H1 (cell line): ENCODE measurements around the gene PDK1. TPM values are rescaled to one million over a fixed set of nuclear protein-coding genes. Genes with fewer than 3 reads are reported as not detected.

Experiments
- CTCF ChIA-PET: fragments of 300-600 bp; sonication (Branson Sonifier 250); formaldehyde crosslinking; loops from one replicate; lab custom pipeline; 2021; ENCODE audit not compliant: partially characterized antibody; lab: Charles Lee
- POLR2A ChIA-PET: fragments of 300-600 bp; sonication (Branson Sonifier 250); formaldehyde crosslinking; loops from one replicate; lab custom pipeline; 2021; ENCODE audit warnings: inconsistent platforms; ENCODE audit not compliant: partially characterized antibody; lab: Charles Lee
- DNase-seq, 2 experiments: peaks; one replicate each; pipeline versions ENCODE4 v3.0.0 to v3.0.0-alpha.2; 2010 to 2022; ENCODE audit warnings: low spot score in 2 of 2, low read depth in 1 of 2, mixed read lengths in 1 of 2
- FAIRE-seq: peaks from 2 replicates; lab custom pipeline; 2011; peaks lifted over from hg19 to GRCh38; lab: Jason Lieb, UNC
- H2AFZ ChIP-seq: 2 replicates; pipeline ENCODE4 v1.8.1; 2012; ENCODE audit warnings: low read length, inconsistent platforms
- H2AK5ac ChIP-seq: 2 replicates; pipeline ENCODE4 v1.6.1; 2013; ENCODE audit warnings: low read depth, low read length
- H2BK120ac ChIP-seq: replicated peaks from 2 replicates; pipeline ENCODE3; 2013; ENCODE audit warnings: low read depth, low read length, inconsistent platforms
- H2BK12ac ChIP-seq: 2 replicates; pipeline ENCODE4 v1.6.1; 2013; ENCODE audit warnings: low read depth, low read length
- H2BK15ac ChIP-seq: 2 replicates; pipeline ENCODE4 v1.6.1; 2013; ENCODE audit warnings: low read length
- H2BK20ac ChIP-seq: 2 replicates; pipeline ENCODE4 v1.6.1; 2013; ENCODE audit warnings: low read length
- H2BK5ac ChIP-seq: 2 replicates; pipeline ENCODE4 v1.6.1; 2013; ENCODE audit warnings: low read depth, low read length
- H3K14ac ChIP-seq: 2 replicates; pipeline ENCODE4 v1.6.1; 2013; ENCODE audit warnings: inconsistent platforms; ENCODE audit not compliant: insufficient read length
- H3K18ac ChIP-seq: 2 replicates; pipeline ENCODE4 v1.6.1; 2013; ENCODE audit warnings: low read length; ENCODE audit errors: extremely low read depth
- H3K23ac ChIP-seq: 2 replicates; pipeline ENCODE4 v1.6.1; 2013; ENCODE audit warnings: inconsistent platforms; ENCODE audit not compliant: insufficient read length
- H3K23me2 ChIP-seq: 2 replicates; pipeline ENCODE4 v1.6.1; 2013; ENCODE audit warnings: low read depth, low read length
- H3K27ac ChIP-seq: 2 replicates; pipeline ENCODE4 v1.6.1; 2011; ENCODE audit warnings: low read depth, low read length, inconsistent platforms
- H3K27me3 ChIP-seq, 4 experiments: replicated peaks in 1 of 4; 1 replicate in 1 of 4; 2 replicates in 3 of 4; pipeline versions ENCODE4 v1.6.1 to v1.8.1; 2011 to 2013; ENCODE audit warnings: low read length in 3 of 4, mild to moderate bottlenecking in 3 of 4, inconsistent platforms in 2 of 4, mixed read lengths in 2 of 4, moderate library complexity in 1 of 4; ENCODE audit not compliant: control insufficient read depth in 3 of 4, insufficient read depth in 3 of 4; ENCODE audit errors: extremely low read depth in 1 of 4
- H3K36me3 ChIP-seq, 4 experiments: 2 replicates each; pipeline versions ENCODE4 v1.6.1 to v1.8.1; 2011 to 2013; ENCODE audit warnings: mild to moderate bottlenecking in 4 of 4, low read length in 3 of 4, moderate library complexity in 2 of 4, control low read depth in 1 of 4, inconsistent platforms in 1 of 4; ENCODE audit not compliant: insufficient read depth in 4 of 4, control insufficient read depth in 2 of 4
- H3K4ac ChIP-seq: replicated peaks from 2 replicates; pipeline ENCODE3; 2013; ENCODE audit warnings: low read length, low read depth, mixed read lengths, inconsistent platforms; ENCODE audit not compliant: insufficient read length
- H3K4me1 ChIP-seq, 4 experiments: replicated peaks in 1 of 4; 1 replicate in 1 of 4; 2 replicates in 3 of 4; pipeline versions ENCODE4 v1.6.1 to v1.8.1; 2011 to 2013; ENCODE audit warnings: low read length in 3 of 4, inconsistent platforms in 2 of 4, mixed read lengths in 1 of 4; ENCODE audit not compliant: insufficient read depth in 4 of 4, control insufficient read depth in 3 of 4
- H3K4me2 ChIP-seq, 2 experiments: 2 replicates each; pipeline versions ENCODE4 v1.6.1 to v1.8.1; 2011 to 2013; ENCODE audit warnings: low read depth in 2 of 2, low read length in 2 of 2, control low read depth in 1 of 2, inconsistent platforms in 1 of 2, mild to moderate bottlenecking in 1 of 2; ENCODE audit not compliant: insufficient read depth in 1 of 2
- H3K4me3 ChIP-seq, 4 experiments: fragments of 200-600, 300-600 bp in 1 of 4; sonication (generic), shearing (Covaris generic), sonication (Bioruptor Twin) in 1 of 4; 2 replicates each; pipeline versions ENCODE4 v1.5.1 to v1.8.1; 2011 to 2016; ENCODE audit warnings: low read length in 4 of 4, low read depth in 3 of 4, control low read depth in 2 of 4, inconsistent platforms in 2 of 4, mild to moderate bottlenecking in 2 of 4, mixed read lengths in 1 of 4, moderate library complexity in 1 of 4; ENCODE audit not compliant: insufficient read depth in 2 of 4; ENCODE audit errors: extremely low read depth in 1 of 4
- H3K56ac ChIP-seq: replicated peaks from 2 replicates; pipeline ENCODE3; 2013; ENCODE audit warnings: low read depth, mild to moderate bottlenecking, mixed read lengths, low read length, inconsistent platforms; ENCODE audit not compliant: insufficient read length
- H3K79me1 ChIP-seq: 2 replicates; pipeline ENCODE4 v1.6.1; 2013; ENCODE audit warnings: low read depth, low read length, control low read depth
- H3K79me2 ChIP-seq, 2 experiments: 2 replicates each; pipeline versions ENCODE4 v1.6.1 to v1.8.1; 2012 to 2013; ENCODE audit warnings: low read length in 2 of 2, mild to moderate bottlenecking in 2 of 2, inconsistent platforms in 1 of 2; ENCODE audit not compliant: insufficient read depth in 2 of 2, control insufficient read depth in 1 of 2
- H3K9ac ChIP-seq, 4 experiments: replicated peaks in 1 of 4; 1 replicate in 1 of 4; 2 replicates in 3 of 4; pipeline versions ENCODE4 v1.6.1 to v1.8.1; 2011 to 2013; ENCODE audit warnings: low read depth in 3 of 4, low read length in 3 of 4, control low read depth in 2 of 4, mild to moderate bottlenecking in 2 of 4, moderate library complexity in 2 of 4, inconsistent platforms in 1 of 4; ENCODE audit errors: extremely low read depth in 1 of 4
- H3K9me3 ChIP-seq, 2 experiments: 2 replicates each; pipeline versions ENCODE4 v1.6.1 to v1.8.1; 2012 to 2013; ENCODE audit warnings: mild to moderate bottlenecking in 2 of 2, moderate library complexity in 2 of 2, control low read depth in 1 of 2, inconsistent platforms in 1 of 2, low read depth in 1 of 2, low read length in 1 of 2, mixed read lengths in 1 of 2; ENCODE audit not compliant: insufficient read depth in 2 of 2
- H4K20me1 ChIP-seq, 2 experiments: replicated peaks in 1 of 2; 2 replicates each; pipeline versions ENCODE3 to v1.8.1; 2011 to 2013; ENCODE audit warnings: inconsistent platforms in 2 of 2, low read length in 2 of 2, mild to moderate bottlenecking in 1 of 2; ENCODE audit not compliant: insufficient read depth in 2 of 2, control insufficient read depth in 1 of 2
- H4K5ac ChIP-seq: 2 replicates; pipeline ENCODE4 v1.6.1; 2013; ENCODE audit warnings: low read length, low read depth, mixed read lengths, inconsistent platforms; ENCODE audit not compliant: insufficient read length
- H4K8ac ChIP-seq: 2 replicates; pipeline ENCODE4 v1.8.0; 2013; ENCODE audit warnings: mild to moderate bottlenecking, moderate library complexity, low read length, inconsistent platforms; ENCODE audit not compliant: insufficient read depth; ENCODE audit errors: extremely low read depth
- H4K91ac ChIP-seq: replicated peaks from 2 replicates; pipeline ENCODE3; 2013; ENCODE audit warnings: low read length, mixed read lengths, inconsistent platforms; ENCODE audit not compliant: insufficient read length
- ATF2 ChIP-seq: IDR thresholded peaks from 2 replicates; pipeline ENCODE4 v1.6.1; 2012; ENCODE audit warnings: low read length, inconsistent platforms
- CEBPB ChIP-seq: IDR thresholded peaks from 2 replicates; pipeline ENCODE4 v1.6.1; 2012; ENCODE audit warnings: low read depth, low read length
- CTCF ChIP-seq, 3 experiments: IDR thresholded peaks; 1 replicate in 2 of 3; 2 replicates in 1 of 3; pipeline versions ENCODE4 v1.5.1 to v1.6.1; 2011; ENCODE audit warnings: low read length in 3 of 3, mild to moderate bottlenecking in 3 of 3, inconsistent platforms in 2 of 3, low read depth in 1 of 3, moderate library complexity in 1 of 3; ENCODE audit not compliant: insufficient read depth in 1 of 3; ENCODE audit errors: control extremely low read depth in 1 of 3
- FOSL1 ChIP-seq: IDR thresholded peaks from 2 replicates; pipeline ENCODE4 v1.6.1; 2011; ENCODE audit warnings: mild to moderate bottlenecking, low read depth, low read length, moderate library complexity; ENCODE audit not compliant: insufficient read depth
- KDM1A ChIP-seq: fragments of 200-600, 300-600 bp; sonication (generic); IDR thresholded peaks from 2 replicates; pipeline ENCODE4 v1.7.1; 2016; ENCODE audit warnings: mild to moderate bottlenecking, low read length, borderline replicate concordance
- PHF8 ChIP-seq: fragments of 200-600 bp; sonication (generic); conservative IDR thresholded peaks from 2 replicates; pipeline ENCODE4 v1.7.1; 2012; ENCODE audit warnings: low read depth, mild to moderate bottlenecking, inconsistent platforms, low read length, moderate library complexity
- SAP30 ChIP-seq: fragments of 300-600 bp; sonication (generic); IDR thresholded peaks from 2 replicates; pipeline ENCODE4 v1.7.1; 2012; ENCODE audit warnings: low read length, moderate library complexity, mild to moderate bottlenecking, inconsistent platforms; ENCODE audit not compliant: insufficient read depth, insufficient replicate concordance
- SP4 ChIP-seq: IDR thresholded peaks from 2 replicates; pipeline ENCODE4 v1.6.1; 2012; ENCODE audit warnings: low read length, inconsistent platforms
- SUZ12 ChIP-seq: fragments of 200-600 bp; sonication (generic); IDR thresholded peaks from 2 replicates; pipeline ENCODE4 v1.6.1; 2012; ENCODE audit warnings: mild to moderate bottlenecking, inconsistent platforms, low read length, moderate library complexity, mixed read lengths
- WGBS, 2 experiments: shearing (Covaris generic) in 1 of 2; methylation state at CpG; one replicate each; pipeline versions ENCODE4 v1.1.6 to v1.1.7; 2013 to 2015; ENCODE audit warnings: low lambda C conversion rate in 2 of 2, mixed read lengths in 2 of 2, inconsistent platforms in 1 of 2, low coverage in 1 of 2, missing lambda C conversion rate in 1 of 2; ENCODE audit not compliant: insufficient replicate concordance in 2 of 2, insufficient coverage in 1 of 2, insufficient read length in 1 of 2; ENCODE audit errors: extremely low coverage in 1 of 2, missing lambda C conversion rate in 1 of 2; 5-methylcytosine and 5-hydroxymethylcytosine counted together
- polyA plus RNA-seq, 7 experiments: library from polyadenylated mRNA; depleted of rRNA in 3 of 7; stranded (reverse) in 5 of 7; unstranded in 2 of 7; fragments of >200 nt in 5 of 7; fragments of 200-250 nt in 2 of 7; gene quantifications; 1 replicate in 5 of 7; 2 replicates in 1 of 7; 4 replicates in 1 of 7; pipeline versions ENCODE4 v1.2.1 to v1.2.3, GENCODE V29; 2011 to 2013; ENCODE audit warnings: missing spikeins in 2 of 7, mixed read lengths in 2 of 7
- total RNA-seq: library from RNA; stranded (reverse); fragmentation: NEBNext Ultra II Directional; extraction: Animal tissue kit (Norgen Biotek cat#: 25700); gene quantifications from 2 replicates; pipeline ENCODE4 v1.2.1, GENCODE V29; 2021

Gene PDK1
- total and polyA plus RNA-seq, 2 of the 8 experiments (the other 6 are each of a cell fraction or from before 2014, with no cell fraction given): 18.2 to 21.9 TPM

GRCh38 chr2:172578054-172578453 is 22.2 kb downstream of the PDK1 start:
- no peak overlapping the region for H2BK20ac ChIP-seq
- H4K8ac ChIP-seq: no peak overlapping the region
- ChIA-PET CTCF (interaction anchor here (1.4 to 1.5 kb wide), 2 partner anchors 16 to 97 kb away, joined by 5 to 6 read pairs; no protein-coding TSS in a partner anchor), POLR2A (interaction anchor here (1.2 kb wide), 1 partner anchor 23 kb away, joined by 3 read pairs; no protein-coding TSS in a partner anchor)
- no peak for FAIRE-seq
- WGBS, 2 experiments: 76 to 100% methylated on average over 1 of the region's 1 CpG
- H3K4ac ChIP-seq: no peak overlapping the region
- no peak overlapping the region for H2BK15ac ChIP-seq
- H3K9ac ChIP-seq: no peak overlapping the region
- no peak overlapping the region for H3K27ac ChIP-seq
- H3K23ac ChIP-seq: no peak overlapping the region
- no peaks in the 10 kb centered on the region for H4K20me1 ChIP-seq
- H3K79me2 ChIP-seq: peaks cover 0 to 55% of the 10 kb centered on the region in 2 experiments; a peak in 2 of 4 replicates
- DNase-seq: no peak
- no peak overlapping the region for H2AFZ ChIP-seq
- H3K4me1 ChIP-seq: peaks cover 0 to 3% (median 2%) of the 10 kb centered on the region in 4 experiments; a peak in 2 of 7 replicates
- no peak overlapping the region for H2BK12ac ChIP-seq
- H3K9me3 ChIP-seq: peaks cover 0 to 7% of the 10 kb centered on the region in 2 experiments
- H3K4me2 ChIP-seq: no peak overlapping the region
- H3K18ac ChIP-seq: no peak overlapping the region
- H3K23me2 ChIP-seq: no peaks in the 10 kb centered on the region
- H2AK5ac ChIP-seq: no peak overlapping the region
- H3K4me3 ChIP-seq: no peak overlapping the region
- H2BK120ac ChIP-seq: no peak overlapping the region
- no peak overlapping the region for H2BK5ac ChIP-seq
- no peaks in the 10 kb centered on the region for H3K79me1 ChIP-seq
- no peaks in the 10 kb centered on the region for H3K27me3 ChIP-seq
- H3K56ac ChIP-seq: no peak overlapping the region
- no peak overlapping the region for H3K14ac ChIP-seq
- peaks cover 0 to 27% (median 14%) of the 10 kb centered on the region in 4 experiments; a peak in 4 of 8 replicates for H3K36me3 ChIP-seq
- no peak overlapping the region for H4K91ac ChIP-seq
- no peak overlapping the region for H4K5ac ChIP-seq
- TF ChIP-seq CTCF (IDR thresholded peaks at IDR 0.05; ENCODE audit: control extremely low read depth in 1 of 3, insufficient read depth in 1 of 3, low read depth in 1 of 3, low read length in 3 of 3): no peak
- TF ChIP-seq ATF2: no peak
- no peak for TF ChIP-seq SP4
- no peak for TF ChIP-seq KDM1A
- TF ChIP-seq SAP30: no peak
- no peak for TF ChIP-seq CEBPB
- TF ChIP-seq PHF8: no peak
- TF ChIP-seq SUZ12: no peak
- TF ChIP-seq FOSL1: no peak
